HT1080 (cell line): ENCODE results near the gene LMTK3. TPM values are rescaled to one million over a fixed set of nuclear protein-coding genes. Genes with fewer than 3 reads are reported as not detected.
"Not testable (repeated sequence)": the region's sequence is repeated elsewhere in the genome, so short reads cannot be mapped to it uniquely, and the experiment has no call there.

Experiments used
- DNase-seq: peaks from one replicate; pipeline ENCODE4 v3.0.0-alpha.2; 2015; ENCODE audit warnings: low read depth
- total RNA-seq: library from RNA; depleted of rRNA; stranded (reverse); fragments of >200 nt; shearing (Covaris generic); gene quantifications from 2 replicates; pipeline ENCODE4 v1.2.3, GENCODE V29; 2014

The LMTK3 gene
- total RNA-seq, 1 experiment from 2014 or later = 0.05 TPM

DNA sequence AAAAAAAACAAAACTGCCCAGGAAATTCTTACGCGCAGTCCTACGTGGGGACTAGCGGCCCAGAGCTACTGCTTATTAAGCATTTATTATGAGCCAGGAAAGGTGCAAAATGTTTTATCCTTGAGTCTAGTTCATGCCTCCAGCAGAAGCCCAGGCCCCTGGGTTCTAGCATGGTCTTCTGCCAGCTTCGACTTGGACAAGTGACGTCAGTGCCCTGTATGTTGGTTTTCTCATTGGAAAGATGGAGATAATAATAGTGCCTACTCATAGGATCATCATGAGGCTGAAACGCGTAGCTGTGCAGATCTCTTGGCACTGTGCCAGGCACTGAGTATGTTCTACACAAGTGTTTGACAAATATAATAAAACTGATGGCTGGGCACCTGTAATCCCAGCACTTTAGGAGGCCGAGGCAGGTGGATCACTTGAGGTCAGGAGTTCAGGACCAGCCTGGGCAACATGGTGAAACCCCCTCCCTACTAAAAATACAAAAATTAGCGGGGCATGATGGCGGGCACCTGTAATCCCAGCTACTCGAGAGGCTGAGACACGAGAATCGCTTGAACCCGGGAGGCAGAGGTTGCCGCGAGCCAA lies 28.0 kb upstream of the LMTK3 start:
- peak; percentile 34 for DNase-seq

DNA sequence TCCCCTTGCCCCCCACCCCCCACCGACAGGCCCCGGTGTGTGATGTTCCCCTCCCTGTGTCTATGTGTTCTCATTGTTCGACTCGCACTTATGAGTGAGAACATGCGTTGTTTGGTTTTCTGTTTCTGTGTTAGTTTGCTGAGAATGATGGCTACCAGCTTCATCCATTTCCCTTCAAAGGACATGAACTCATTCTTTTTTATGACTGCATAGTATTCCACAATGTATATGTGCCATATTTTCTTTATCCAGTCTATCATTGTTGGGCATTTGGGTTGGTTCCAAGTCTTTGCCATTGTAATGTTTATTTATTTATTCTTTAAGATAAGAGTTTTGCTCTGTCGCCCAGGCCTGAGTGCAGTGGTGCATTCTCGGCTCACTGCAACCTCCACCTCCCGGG lies 26.4 kb upstream of the LMTK3 start:
- not testable (repeated sequence) for DNase-seq

GRCh38 chr19:48537541-48537940 lies 25.9 kb upstream of the LMTK3 start:
- DNase-seq = no peak

DNA sequence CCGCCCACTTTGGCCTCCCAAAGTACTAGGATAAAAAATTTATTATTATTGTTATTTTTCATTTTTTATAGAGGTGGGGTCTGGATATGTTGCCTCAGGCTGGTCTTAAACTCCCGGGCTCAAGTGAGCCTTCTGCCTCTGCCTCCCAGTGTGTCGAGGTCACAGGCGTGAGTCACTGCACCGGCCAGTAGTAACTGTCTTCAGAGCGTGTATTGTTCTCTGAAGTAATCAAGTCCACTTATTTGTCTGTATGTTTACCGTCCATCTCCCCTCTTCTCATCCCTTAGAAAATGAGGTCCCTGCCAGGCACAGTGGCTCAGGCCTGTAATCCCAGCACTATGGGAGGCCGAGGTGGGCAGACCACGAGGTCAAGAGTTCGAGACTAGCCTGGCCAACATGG lies 22.1 kb upstream of the LMTK3 start:
- DNase-seq = no peak

DNA sequence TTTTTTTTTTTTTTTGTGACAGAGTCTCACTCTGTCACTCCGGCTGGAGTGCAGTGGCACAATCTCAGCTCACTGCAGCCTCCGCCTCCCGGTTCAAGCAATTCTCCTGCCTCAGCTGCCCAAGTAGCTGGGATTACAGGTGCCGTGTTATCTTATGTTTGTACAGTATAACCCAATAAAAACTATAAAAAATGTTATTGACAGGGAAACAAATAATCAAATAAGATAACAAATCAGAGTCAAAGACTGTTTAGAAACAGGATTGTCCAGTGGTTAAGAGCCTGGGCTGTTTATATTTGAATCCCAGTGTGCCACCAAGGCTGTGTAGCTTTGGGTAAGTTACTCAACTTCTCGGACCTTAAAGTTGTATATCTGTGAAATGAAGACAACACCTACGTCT lies 19.1 kb upstream of the LMTK3 start:
- no peak for DNase-seq

- no peak for DNase-seq
These were observed 18.6 kb upstream of the LMTK3 start for GRCh38 chr19:48530066-48530720.

- DNase-seq = no peak
These were observed 17.5 kb upstream of the LMTK3 start for GRCh38 chr19:48529156-48529555.

DNA sequence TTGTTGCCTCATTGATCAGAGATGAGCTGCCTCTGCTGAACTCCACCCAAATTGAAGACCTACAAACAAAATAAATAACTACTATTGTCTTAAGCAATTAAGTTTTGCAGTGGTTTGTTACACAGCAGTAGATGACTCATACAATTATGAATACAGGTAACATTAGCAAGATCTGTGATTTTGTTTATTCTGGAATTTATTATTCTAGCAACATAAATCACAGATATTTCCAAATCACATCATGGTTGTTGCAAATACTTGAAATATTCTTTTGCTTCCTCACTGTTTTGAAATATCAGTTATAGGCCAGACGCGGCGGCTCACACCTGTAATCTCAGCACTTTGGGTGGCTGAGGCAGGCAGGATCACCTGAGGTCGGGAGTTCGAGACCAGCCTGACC lies 13.1 kb upstream of the LMTK3 start:
- DNase-seq = no peak

DNA sequence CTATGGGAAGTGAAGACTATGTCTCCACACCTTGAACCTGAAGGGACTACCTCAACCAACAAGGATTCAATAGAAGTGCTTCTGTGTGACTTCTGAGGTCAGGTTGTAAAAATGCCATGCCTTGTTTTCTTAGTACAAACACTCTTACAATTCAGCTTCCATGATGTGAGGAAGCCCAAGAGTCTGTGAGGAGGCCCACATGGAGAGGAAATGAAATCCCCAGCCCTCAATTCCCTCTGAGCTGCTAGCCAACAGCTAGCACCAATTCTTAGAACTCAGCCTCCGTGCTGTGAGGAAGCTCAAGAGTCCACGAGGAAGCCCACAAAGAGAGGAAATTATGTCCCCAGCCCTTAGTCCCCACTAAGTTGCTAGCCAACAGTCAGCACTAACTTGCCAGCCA lies 12.6 kb upstream of the LMTK3 start:
- DNase-seq = no peak

GRCh38 chr19:48520134-48520533 lies 8.5 kb upstream of the LMTK3 start:
- no peak for DNase-seq

DNA sequence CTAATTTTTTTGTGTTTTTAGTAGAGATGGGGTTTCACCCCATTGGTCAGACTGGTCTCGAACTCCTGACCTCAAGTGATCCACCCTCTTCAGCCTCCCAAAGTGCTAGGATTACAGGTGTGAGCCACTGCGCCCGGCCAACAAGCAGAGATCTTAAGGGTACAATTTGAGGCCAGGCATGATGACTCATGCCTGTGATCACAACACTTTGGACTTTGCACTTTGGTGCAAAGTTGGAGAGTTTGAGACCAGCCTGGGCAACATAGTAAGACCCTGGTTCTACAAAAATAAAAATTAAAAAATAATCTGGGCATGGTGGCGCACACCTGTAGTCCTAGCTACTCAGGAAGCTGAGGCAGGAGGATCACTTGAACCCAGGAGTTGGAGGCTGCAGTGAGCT lies 7.8 kb upstream of the LMTK3 start:
- not testable (repeated sequence) for DNase-seq

DNA sequence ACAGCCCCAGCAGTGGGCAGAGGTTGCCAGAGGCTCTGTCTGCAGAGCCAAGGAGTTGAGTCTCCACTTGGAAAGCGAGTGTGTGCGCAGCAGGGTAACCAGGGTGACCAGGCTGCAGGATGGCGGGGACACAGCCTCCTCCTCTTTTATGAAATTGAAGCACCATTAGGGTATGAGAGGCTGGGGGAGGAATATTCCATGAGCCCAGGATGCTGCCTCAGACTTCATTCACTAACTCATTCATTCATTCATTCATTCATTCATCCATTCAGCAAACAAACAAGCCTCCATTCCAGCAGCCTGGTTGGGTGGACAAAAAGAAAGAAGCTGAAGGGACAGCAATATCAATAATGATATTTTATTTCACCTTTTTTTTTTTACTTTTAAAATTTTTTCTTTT lies 6.6 kb upstream of the LMTK3 start:
- DNase-seq = no peak

GRCh38 chr19:48516536-48516935 lies 4.9 kb upstream of the LMTK3 start:
- DNase-seq = no peak

DNA sequence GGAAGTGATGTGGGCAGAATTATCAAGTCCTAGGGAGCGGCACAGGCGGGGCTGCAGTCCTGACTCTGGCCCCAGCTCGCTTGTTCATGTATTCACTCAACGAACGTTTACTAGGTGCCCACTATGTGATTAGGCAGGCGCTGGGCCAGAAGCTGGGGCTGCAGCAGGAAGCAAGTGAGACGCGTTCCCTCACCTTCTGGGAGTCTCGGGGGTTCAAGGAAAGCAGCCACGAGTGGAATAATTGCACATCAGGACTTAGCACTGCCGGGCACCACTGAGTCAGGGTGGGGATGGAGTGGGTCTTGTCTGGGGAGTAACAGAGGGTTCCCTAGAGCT lies 2.5 kb upstream of the LMTK3 start:
- DNase-seq = no peak

GRCh38 chr19:48513289-48514122 lies 1.9 kb upstream of the LMTK3 start:
- DNase-seq = peak; percentile 65

DNA sequence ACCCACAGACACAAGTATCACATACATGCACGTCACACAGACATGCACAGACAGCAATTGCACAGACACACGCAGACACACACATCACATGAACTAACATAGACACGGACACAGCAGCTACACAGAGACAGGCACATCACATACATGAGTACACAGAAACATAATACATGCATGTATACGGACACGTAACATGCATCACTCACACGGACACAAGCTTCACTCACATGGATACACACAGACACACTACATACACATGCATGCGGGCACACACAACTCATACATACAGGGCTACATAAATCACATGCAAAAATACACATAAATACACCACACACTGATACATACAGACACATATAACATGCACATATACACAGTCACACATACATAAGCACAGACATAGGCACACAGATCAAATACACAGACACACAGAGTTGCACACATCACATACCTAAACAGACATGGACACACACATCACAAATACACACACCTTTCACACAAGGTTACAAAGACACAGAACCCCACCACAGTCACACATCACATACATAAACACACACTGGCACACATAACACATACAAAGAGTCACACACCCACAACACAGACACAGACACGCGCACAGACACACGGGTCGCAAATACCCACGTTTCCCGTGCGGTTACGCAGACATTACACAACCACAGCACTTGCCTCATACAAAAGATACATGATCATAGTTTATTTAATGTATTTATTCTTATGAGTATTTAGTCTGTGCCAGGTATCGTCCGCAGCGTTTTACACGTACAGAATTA lies 1.1 kb upstream of the LMTK3 start:
- DNase-seq = no peak

DNA sequence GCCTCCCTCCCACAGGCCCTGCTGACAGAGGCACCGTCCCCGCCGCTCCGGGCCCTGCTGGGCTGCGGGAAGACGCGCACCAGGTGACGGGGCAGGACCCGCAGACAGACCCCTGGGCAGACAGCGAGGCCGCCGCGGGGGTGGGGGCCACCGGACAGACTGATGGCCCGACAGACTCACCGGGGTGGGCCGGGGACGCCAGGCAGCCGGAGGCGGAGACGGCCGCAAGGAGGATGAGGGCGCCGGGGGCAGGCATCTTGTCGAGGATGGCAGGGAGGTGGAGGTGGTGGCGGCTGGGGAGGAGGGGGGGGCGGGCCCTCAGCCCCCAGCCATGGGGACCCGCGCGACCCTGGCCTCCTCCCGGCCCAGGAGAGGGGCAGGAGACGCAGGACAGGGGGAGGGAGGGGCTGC lies 309 bp downstream of the LMTK3 start:
- DNase-seq = no peak

- DNase-seq = peak; percentile 36
These were observed 990 bp downstream of the LMTK3 start for GRCh38 chr19:48510421-48511268.

DNA sequence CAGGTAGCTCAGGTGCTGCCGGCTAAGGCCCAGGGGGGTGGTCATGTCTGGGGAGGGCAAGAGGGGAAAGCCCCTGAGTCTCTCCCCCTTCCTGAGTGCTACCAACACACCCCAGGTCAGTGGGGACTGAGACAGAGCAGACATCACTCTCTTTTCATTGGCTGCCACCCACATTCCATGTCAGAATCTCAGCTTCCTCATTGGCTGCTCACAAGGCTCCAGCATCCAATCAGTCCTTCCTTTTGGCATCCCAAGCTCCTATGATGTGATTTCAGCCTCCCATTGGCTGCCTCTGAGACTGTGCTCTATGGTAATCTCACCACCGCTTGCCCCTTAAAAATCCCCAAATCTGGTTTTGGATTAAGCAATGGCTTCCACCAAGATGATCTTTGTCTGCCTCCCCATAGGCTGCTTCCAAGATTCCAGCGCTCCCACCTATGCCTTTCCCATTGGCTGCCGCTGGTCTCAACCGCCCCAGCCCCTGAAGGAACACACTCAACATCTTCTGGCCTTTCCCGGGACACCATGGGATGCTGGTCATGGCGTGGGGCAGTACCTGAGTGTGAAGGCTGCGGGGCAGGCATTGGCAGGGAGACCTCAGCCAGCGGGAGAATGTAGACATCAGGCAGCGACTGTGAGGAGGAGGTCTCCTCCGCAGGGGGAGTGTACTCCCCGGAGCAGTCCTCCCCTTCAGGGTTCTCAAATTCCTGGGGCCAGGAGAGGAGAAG lies 2.0 kb downstream of the LMTK3 start:
- no peak for DNase-seq

DNA sequence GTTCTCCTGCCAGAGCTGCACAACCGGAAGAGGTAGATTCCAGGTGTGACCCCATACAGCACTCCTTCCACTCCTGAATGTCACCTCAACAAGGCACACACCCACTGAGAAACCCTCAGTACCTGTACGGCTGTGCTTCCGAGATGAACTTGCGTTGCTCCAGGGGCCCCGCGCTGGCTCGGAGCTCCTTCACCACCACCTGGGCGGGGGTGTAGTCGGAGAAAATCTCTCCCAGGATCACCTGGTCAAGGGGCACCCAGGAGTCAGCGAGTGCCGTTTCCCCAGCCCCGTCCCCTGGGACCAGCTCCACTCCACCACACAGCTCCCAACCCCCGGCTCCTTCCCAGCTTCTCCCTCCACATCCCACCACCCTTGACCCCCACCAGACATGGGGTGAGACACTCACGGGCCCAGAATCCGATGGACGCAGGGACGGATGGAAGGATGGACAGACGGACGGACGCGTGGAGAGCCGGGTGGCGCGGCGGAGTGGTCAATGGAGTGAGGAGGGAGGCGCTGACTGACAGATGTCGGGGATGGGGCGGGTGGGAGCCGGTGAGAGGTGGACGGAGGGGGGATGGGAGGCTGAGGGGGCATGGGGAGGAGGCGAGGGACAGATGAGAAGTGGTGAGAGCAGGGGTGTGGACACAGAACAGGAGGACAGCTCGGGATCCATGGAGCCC lies 2.8 kb downstream of the LMTK3 start:
- no peak for DNase-seq
